OCI-LY1 (cell line): ENCODE measurements around the gene RNF20.

Experiments used
- CTCF ChIP-seq: fragments of 200-600 bp; sonication (generic), shearing (Covaris generic); IDR thresholded peaks from 2 replicates; pipeline ENCODE4 v1.5.1; 2017; ENCODE audit warnings: mild to moderate bottlenecking, antibody characterized with exemption, low read length, moderate library complexity, mixed read lengths
- EZH2 ChIP-seq: fragments of 200-600 bp; sonication (generic), shearing (Covaris generic); IDR thresholded peaks from 2 replicates; pipeline ENCODE4 v1.8.0; 2017; ENCODE audit warnings: borderline replicate concordance, mixed run types, mild to moderate bottlenecking, antibody characterized with exemption, low read length, moderate library complexity, mixed read lengths

- TF ChIP-seq EZH2 (no peak), CTCF (no peak)
Observed at GRCh38 chr9:101512116-101512515, 21.5 kb upstream of the RNF20 start.
